Measurements from ENCODE around the gene FAM174A. TPM values are rescaled to one million over a fixed set of nuclear protein-coding genes. Genes with fewer than 3 reads are reported as not detected.

FAM174A gene
- total RNA-seq, 3 donors from 2014 or later (not counting 1 experiment from before 2014, with no cell fraction given) = 10.2 to 13.0 (median 10.4) TPM

DNA sequence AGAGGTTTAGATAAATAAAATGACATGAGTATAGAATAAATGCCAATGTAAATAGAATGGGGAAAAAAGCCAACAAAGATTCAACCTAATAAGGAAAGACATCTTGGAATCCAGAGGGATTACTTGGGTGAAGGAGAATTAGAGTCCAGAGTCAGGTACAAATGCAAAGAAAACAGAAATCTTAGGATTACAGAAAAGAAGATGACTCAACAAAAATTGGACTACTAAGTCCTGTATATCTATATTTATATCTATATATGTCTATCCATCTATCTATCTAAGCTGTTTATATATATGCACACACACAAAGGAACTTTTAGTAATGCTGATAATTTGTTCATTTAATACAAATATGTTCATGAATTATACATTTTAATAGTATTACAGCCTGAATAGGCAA lies 27.6 kb downstream of the FAM174A start:
- peaks cover 9% of the 10 kb centered on the region for H3K36me3 ChIP-seq (ENCODE audit: control insufficient read depth, insufficient read depth, low read length)
- H3K27me3 Mint-ChIP-seq (ENCODE audit: low read depth in 2 of 2) = no peaks in the 10 kb centered on the region
- intact Hi-C loops (cut with micrococcal nuclease) = no loop called here
- peaks cover 15 to 21% of the 10 kb centered on the region in 2 donors for H3K4me1 Mint-ChIP-seq
- H3K4me1 ChIP-seq (ENCODE audit: control insufficient read depth, insufficient read depth, low read length) = no peaks in the 10 kb centered on the region
- no peaks in the 10 kb centered on the region for H3K9me3 Mint-ChIP-seq
- H3K4me3 Mint-ChIP-seq = no peak overlapping the region
- no peak overlapping the region for H3K4me3 ChIP-seq (ENCODE audit: low read length)
- no peaks in the 10 kb centered on the region for H3K27me3 ChIP-seq (ENCODE audit: control insufficient read depth, insufficient read depth, low read length)
- no peak for DNase-seq
- ATAC-seq = no peak
- H3K36me3 Mint-ChIP-seq = peaks cover 11% of the 10 kb centered on the region
- H3K27ac ChIP-seq (ENCODE audit: low read length) = no peak overlapping the region
- no peaks in the 10 kb centered on the region for H3K9me3 ChIP-seq (ENCODE audit: control insufficient read depth, insufficient read depth, low read length)
- TF ChIP-seq, protein P1, sequence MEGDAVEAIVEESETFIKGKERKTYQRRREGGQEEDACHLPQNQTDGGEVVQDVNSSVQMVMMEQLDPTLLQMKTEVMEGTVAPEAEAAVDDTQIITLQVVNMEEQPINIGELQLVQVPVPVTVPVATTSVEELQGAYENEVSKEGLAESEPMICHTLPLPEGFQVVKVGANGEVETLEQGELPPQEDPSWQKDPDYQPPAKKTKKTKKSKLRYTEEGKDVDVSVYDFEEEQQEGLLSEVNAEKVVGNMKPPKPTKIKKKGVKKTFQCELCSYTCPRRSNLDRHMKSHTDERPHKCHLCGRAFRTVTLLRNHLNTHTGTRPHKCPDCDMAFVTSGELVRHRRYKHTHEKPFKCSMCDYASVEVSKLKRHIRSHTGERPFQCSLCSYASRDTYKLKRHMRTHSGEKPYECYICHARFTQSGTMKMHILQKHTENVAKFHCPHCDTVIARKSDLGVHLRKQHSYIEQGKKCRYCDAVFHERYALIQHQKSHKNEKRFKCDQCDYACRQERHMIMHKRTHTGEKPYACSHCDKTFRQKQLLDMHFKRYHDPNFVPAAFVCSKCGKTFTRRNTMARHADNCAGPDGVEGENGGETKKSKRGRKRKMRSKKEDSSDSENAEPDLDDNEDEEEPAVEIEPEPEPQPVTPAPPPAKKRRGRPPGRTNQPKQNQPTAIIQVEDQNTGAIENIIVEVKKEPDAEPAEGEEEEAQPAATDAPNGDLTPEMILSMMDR (IDR thresholded peaks at IDR 0.05) = no peak
- no peak overlapping the region for H3K27ac Mint-ChIP-seq

DNA sequence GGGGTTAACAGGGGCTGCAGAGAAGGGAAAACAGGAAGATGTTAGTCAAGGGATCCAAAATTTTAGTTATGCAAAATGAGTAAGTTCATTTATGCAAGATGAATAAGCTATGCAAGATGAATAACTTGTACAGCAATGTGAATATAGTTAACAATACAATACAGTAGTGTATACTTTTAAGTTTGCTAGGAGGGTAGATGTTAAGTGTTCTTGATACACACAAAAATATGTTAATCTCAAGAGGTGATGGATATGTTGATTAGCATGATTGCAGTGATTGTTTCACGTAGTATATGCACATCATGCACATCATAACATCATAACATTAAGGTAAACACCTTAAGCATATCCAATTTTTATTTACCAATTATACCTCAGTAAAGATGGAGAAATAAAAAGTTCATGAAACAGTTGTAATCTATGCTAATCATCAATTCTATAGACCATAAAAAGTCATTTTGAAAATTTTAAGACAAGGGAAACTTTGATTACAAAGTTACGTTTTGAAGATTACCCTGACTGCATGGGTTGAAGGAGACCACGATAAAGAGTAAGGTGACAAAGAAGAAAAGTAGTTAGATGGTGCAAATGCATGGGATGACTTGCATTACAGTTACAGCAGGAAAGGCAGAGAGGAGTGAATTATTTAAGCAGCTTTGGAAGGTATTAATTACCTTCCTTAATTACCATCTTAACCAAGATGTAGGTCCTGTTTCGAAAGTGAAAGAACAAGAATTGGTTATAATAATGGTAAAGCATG lies 31.4 kb downstream of the FAM174A start:
- Histone ChIP-seq H3K4me1 (ENCODE audit: control insufficient read depth, insufficient read depth, low read length) (no peaks in the 10 kb centered on the region), H3K36me3 (ENCODE audit: control insufficient read depth, insufficient read depth, low read length) (peaks cover 11% of the 10 kb centered on the region), H3K27ac (ENCODE audit: low read length) (no peak overlapping the region), H3K4me3 (ENCODE audit: low read length) (no peak overlapping the region), H3K27me3 (ENCODE audit: control insufficient read depth, insufficient read depth, low read length) (no peaks in the 10 kb centered on the region), H3K9me3 (ENCODE audit: control insufficient read depth, insufficient read depth, low read length) (no peaks in the 10 kb centered on the region)
- H3K36me3 Mint-ChIP-seq = peaks cover 11% of the 10 kb centered on the region
- intact Hi-C loops (cut with micrococcal nuclease) = no loop called here
- TF ChIP-seq, protein P1 (IDR thresholded peaks at IDR 0.05) = no peak
- H3K9me3 Mint-ChIP-seq = no peaks in the 10 kb centered on the region
- H3K27me3 Mint-ChIP-seq (ENCODE audit: low read depth in 2 of 2) = no peaks in the 10 kb centered on the region
- no peak for DNase-seq
- no peak for ATAC-seq
- no peak overlapping the region for H3K4me3 Mint-ChIP-seq
- no peak overlapping the region for H3K27ac Mint-ChIP-seq
- WGBS (ENCODE audit: insufficient coverage) = 71% methylated on average over 2 of the region's 4 CpGs
- peaks cover 11 to 12% of the 10 kb centered on the region in 2 donors for H3K4me1 Mint-ChIP-seq

DNA sequence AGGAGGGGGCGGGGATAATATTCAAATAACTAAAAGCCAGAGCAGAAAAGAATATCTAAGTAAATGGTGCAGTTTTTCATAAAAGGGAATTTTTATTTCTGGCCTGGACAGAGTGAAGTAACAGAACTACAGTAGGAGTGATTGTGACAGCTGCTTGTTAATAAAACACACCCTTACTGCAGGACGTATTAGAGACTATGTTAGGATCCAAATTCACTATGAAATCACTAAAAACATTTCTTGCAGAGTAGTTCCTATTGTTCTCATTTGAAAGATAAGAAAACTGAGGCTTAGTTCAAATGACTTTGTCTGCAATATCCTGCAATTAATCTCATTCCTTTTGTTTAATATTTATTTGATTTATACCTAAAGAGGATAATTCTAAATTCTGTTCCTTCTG lies 39.5 kb downstream of the FAM174A start:
- DNase-seq (no peak), ATAC-seq (no peak)
- WGBS (ENCODE audit: insufficient coverage) = no CpG with 5 or more reads among the region's 2 CpGs
- Mint-ChIP-seq H3K36me3 (no peaks in the 10 kb centered on the region), H3K4me3 (no peak overlapping the region), H3K9me3 (no peaks in the 10 kb centered on the region), H3K27me3 (ENCODE audit: low read depth in 2 of 2) (no peaks in the 10 kb centered on the region), H3K4me1 (peaks cover 7 to 9% of the 10 kb centered on the region in 2 donors), H3K27ac (no peak overlapping the region)
- TF ChIP-seq, protein P1 (IDR thresholded peaks at IDR 0.05) = no peak
- intact Hi-C loops (cut with micrococcal nuclease) = no loop called here
- Histone ChIP-seq H3K27me3 (ENCODE audit: control insufficient read depth, insufficient read depth, low read length) (no peaks in the 10 kb centered on the region), H3K27ac (ENCODE audit: low read length) (no peak overlapping the region), H3K9me3 (ENCODE audit: control insufficient read depth, insufficient read depth, low read length) (no peaks in the 10 kb centered on the region), H3K36me3 (ENCODE audit: control insufficient read depth, insufficient read depth, low read length) (no peaks in the 10 kb centered on the region), H3K4me1 (ENCODE audit: control insufficient read depth, insufficient read depth, low read length) (no peaks in the 10 kb centered on the region), H3K4me3 (ENCODE audit: low read length) (no peak overlapping the region)

DNA sequence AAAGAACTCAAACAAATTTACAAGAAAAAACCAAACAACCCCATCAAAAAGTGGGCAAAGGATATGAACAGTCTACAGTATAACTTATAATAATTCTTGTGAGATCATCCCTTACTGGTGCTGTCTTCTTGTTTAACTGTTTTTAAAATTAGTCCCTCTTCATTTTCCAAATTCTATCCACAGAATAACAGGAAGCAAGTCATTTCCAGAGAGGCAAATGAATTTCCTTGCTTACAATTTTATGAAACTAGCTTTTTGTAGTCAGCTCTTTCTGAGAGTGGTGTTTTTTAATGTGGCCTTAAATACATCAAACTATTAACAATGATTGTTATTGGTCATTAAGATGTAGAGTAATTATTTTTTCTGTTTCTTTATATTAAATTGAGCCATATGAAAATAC lies 40.6 kb downstream of the FAM174A start:
- Mint-ChIP-seq H3K4me1 (peaks cover 0 to 4% of the 10 kb centered on the region in 2 donors), H3K36me3 (no peaks in the 10 kb centered on the region), H3K27me3 (ENCODE audit: low read depth in 2 of 2) (no peaks in the 10 kb centered on the region), H3K27ac (no peak overlapping the region), H3K4me3 (no peak overlapping the region), H3K9me3 (no peaks in the 10 kb centered on the region)
- Histone ChIP-seq H3K27ac (ENCODE audit: low read length) (no peak overlapping the region), H3K27me3 (ENCODE audit: control insufficient read depth, insufficient read depth, low read length) (no peaks in the 10 kb centered on the region), H3K4me3 (ENCODE audit: low read length) (no peak overlapping the region), H3K4me1 (ENCODE audit: control insufficient read depth, insufficient read depth, low read length) (no peaks in the 10 kb centered on the region), H3K9me3 (ENCODE audit: control insufficient read depth, insufficient read depth, low read length) (no peaks in the 10 kb centered on the region), H3K36me3 (ENCODE audit: control insufficient read depth, insufficient read depth, low read length) (no peaks in the 10 kb centered on the region)
- intact Hi-C loops (cut with micrococcal nuclease) = no loop called here
- TF ChIP-seq, protein P1 (IDR thresholded peaks at IDR 0.05) = no peak
- DNase-seq (no peak), ATAC-seq (no peak)
